IMR-90 (cell line): Measurements from ENCODE around the gene TCP11L1. TPM values are rescaled to one million over a fixed set of nuclear protein-coding genes. Genes with fewer than 3 reads are reported as not detected.
"Not testable (repeated sequence)": the region's sequence is repeated elsewhere in the genome, so short reads cannot be mapped to it uniquely, and the experiment has no call there.

ENCODE experiments used
- ATAC-seq: fragments of 200-7000 bp; cut with Tn5 transposase; 2 replicates; pipeline ENCODE4 v1.9.1; 2020; ENCODE audit warnings: low read depth, mild to moderate bottlenecking, moderate library complexity
- BruUV-seq: library from RNA; stranded (reverse); fragments of 400-500 nt; replicated peaks from 2 replicates; lab custom pipeline; 2021; lab: Mats Ljungman, UMichigan
- CTCF ChIA-PET: fragments of 300-600 bp; formaldehyde crosslinking; extraction: SDS; loops from one replicate; lab custom pipeline; 2021; ENCODE audit warnings: antibody characterized with exemption; lab: Yijun Ruan, JAX
- POLR2A ChIA-PET: fragments of 300-600 bp; sonication (Branson Sonifier 250); formaldehyde crosslinking; loops from one replicate; lab custom pipeline; 2022; ENCODE audit warnings: antibody characterized with exemption; ENCODE audit not compliant: unreplicated experiment; lab: Charles Lee
- DNase-seq: peaks from one replicate; pipeline ENCODE4 v3.0.0; 2013
- H2AFZ ChIP-seq: replicated peaks from 2 replicates; pipeline ENCODE3; 2013; ENCODE audit warnings: low read length, mild to moderate bottlenecking; ENCODE audit not compliant: poor library complexity
- H2AK5ac ChIP-seq: 2 replicates; pipeline ENCODE4 v1.6.1; 2013; ENCODE audit warnings: low read depth, low read length, inconsistent platforms
- H2AK9ac ChIP-seq: replicated peaks from 2 replicates; pipeline ENCODE3; 2013; ENCODE audit warnings: mild to moderate bottlenecking, low read depth, low read length, moderate library complexity; ENCODE audit not compliant: poor library complexity
- H2BK120ac ChIP-seq: 2 replicates; pipeline ENCODE4 v1.6.1; 2013; ENCODE audit warnings: low read depth, low read length, inconsistent platforms
- H2BK15ac ChIP-seq: 3 replicates; pipeline ENCODE4 v1.6.1; 2013; ENCODE audit warnings: low read depth, low read length, inconsistent platforms
- H2BK20ac ChIP-seq: 2 replicates; pipeline ENCODE4 v1.6.1; 2013; ENCODE audit warnings: low read depth, mild to moderate bottlenecking, inconsistent platforms, low read length, moderate library complexity
- H2BK5ac ChIP-seq: 2 replicates; pipeline ENCODE4 v1.6.1; 2013; ENCODE audit warnings: mild to moderate bottlenecking, low read depth, low read length, inconsistent platforms; ENCODE audit not compliant: poor library complexity, severe bottlenecking
- H3K14ac ChIP-seq: replicated peaks from 2 replicates; pipeline ENCODE4 v1.6.1; 2013; ENCODE audit warnings: low read depth, low read length, inconsistent platforms
- H3K18ac ChIP-seq: 2 replicates; pipeline ENCODE4 v1.6.1; 2013; ENCODE audit warnings: low read depth, low read length, control low read depth
- H3K23ac ChIP-seq: 2 replicates; pipeline ENCODE4 v1.6.1; 2013; ENCODE audit warnings: low read depth, low read length, inconsistent platforms
- H3K27ac ChIP-seq: 2 replicates; pipeline ENCODE4 v1.5.1; 2013; ENCODE audit warnings: mild to moderate bottlenecking, control low read depth, low read length; ENCODE audit not compliant: insufficient read depth
- H3K27me3 ChIP-seq: 2 replicates; pipeline ENCODE4 v1.6.1; 2013; ENCODE audit warnings: low read length; ENCODE audit not compliant: control insufficient read depth, insufficient read depth
- H3K36me3 ChIP-seq: 2 replicates; pipeline ENCODE4 v1.6.1; 2013; ENCODE audit warnings: low read length, mixed read lengths; ENCODE audit not compliant: control insufficient read depth, insufficient read depth
- H3K4ac ChIP-seq: 2 replicates; pipeline ENCODE4 v1.6.1; 2013; ENCODE audit warnings: low read depth, low read length, inconsistent platforms
- H3K4me1 ChIP-seq: 2 replicates; pipeline ENCODE4 v1.6.1; 2013; ENCODE audit warnings: low read length, mixed read lengths; ENCODE audit not compliant: control insufficient read depth, insufficient read depth
- H3K4me2 ChIP-seq: 2 replicates; pipeline ENCODE4 v1.6.1; 2013; ENCODE audit warnings: low read depth, mild to moderate bottlenecking, control low read depth, low read length, moderate library complexity
- H3K4me3 ChIP-seq: 2 replicates; pipeline ENCODE4 v1.5.1; 2013; ENCODE audit warnings: low read depth, mild to moderate bottlenecking, control low read depth, low read length, moderate library complexity; ENCODE audit not compliant: insufficient read depth
- H3K56ac ChIP-seq: 2 replicates; pipeline ENCODE4 v1.6.1; 2013; ENCODE audit warnings: low read length, inconsistent platforms; ENCODE audit not compliant: insufficient read depth; ENCODE audit errors: extremely low read depth
- H3K79me1 ChIP-seq, 2 experiments: 2 replicates each; pipeline ENCODE4 v1.6.1; 2013; ENCODE audit warnings: low read length in 2 of 2, inconsistent platforms in 1 of 2, low read depth in 1 of 2
- H3K9ac ChIP-seq: 2 replicates; pipeline ENCODE4 v1.6.1; 2013; ENCODE audit warnings: low read depth, low read length, control low read depth
- H3K9me1 ChIP-seq: 2 replicates; pipeline ENCODE4 v1.6.1; 2013; ENCODE audit warnings: low read length, inconsistent platforms; ENCODE audit not compliant: insufficient read depth
- H3K9me3 ChIP-seq: 2 replicates; pipeline ENCODE4 v1.6.1; 2013; ENCODE audit warnings: low read length; ENCODE audit not compliant: control insufficient read depth, insufficient read depth
- H4K20me1 ChIP-seq: 2 replicates; pipeline ENCODE4 v1.6.1; 2013; ENCODE audit warnings: low read length, inconsistent platforms; ENCODE audit not compliant: insufficient read depth
- H4K5ac ChIP-seq: 2 replicates; pipeline ENCODE4 v1.6.1; 2013; ENCODE audit warnings: mild to moderate bottlenecking, low read depth, low read length, control low read depth
- H4K8ac ChIP-seq, 2 experiments: 2 replicates each; pipeline ENCODE4 v1.6.1; 2013; ENCODE audit warnings: low read depth in 2 of 2, low read length in 2 of 2, control low read depth in 1 of 2, inconsistent platforms in 1 of 2
- H4K91ac ChIP-seq: 2 replicates; pipeline ENCODE4 v1.6.1; 2013; ENCODE audit warnings: low read depth, low read length, inconsistent platforms; ENCODE audit not compliant: insufficient read depth
- WGBS, 2 experiments: methylation state at CpG; one replicate each; pipeline versions ENCODE4 v1.1.5 to v1.1.7; 2013; ENCODE audit warnings: missing lambda C conversion rate in 2 of 2; ENCODE audit not compliant: insufficient read length in 1 of 2; ENCODE audit errors: extremely low coverage in 2 of 2; 5-methylcytosine and 5-hydroxymethylcytosine counted together
- dilution Hi-C: fragments of 300-500 bp; cut with HindIII; formaldehyde crosslinking; loops from one replicate; pipeline ENCODE4 v1.14.3; 2018; ENCODE audit warnings: low sequenced_read_pairs; ENCODE audit not compliant: unreplicated experiment
- in situ Hi-C: fragments of 300-500 bp; cut with MboI; formaldehyde crosslinking; loops from 3 replicates; pipeline ENCODE4 v1.14.3; 2019; ENCODE audit warnings: low sequenced_read_pairs, inconsistent platforms, mixed read lengths
- intact Hi-C: fragments of 100-400 bp; cut with micrococcal nuclease; formaldehyde crosslinking; loops from 2 replicates; pipeline ENCODE4 v1.10.0; 2022
- polyA plus RNA-seq, 3 experiments: library from polyadenylated mRNA; depleted of rRNA; stranded (reverse); fragments of >200 nt; gene quantifications; 2 replicates each; pipeline ENCODE4 v1.2.3, GENCODE V29; 2012; ENCODE audit warnings: low replicate concordance in 1 of 3
- total RNA-seq: library from RNA; depleted of rRNA; stranded (reverse); fragments of >200 nt; gene quantifications from 2 replicates; pipeline ENCODE4 v1.2.3, GENCODE V29; 2012

Gene TCP11L1
- total and polyA plus RNA-seq, 2 of the 4 experiments (the other 2 are of a cell fraction): 13.9 to 17.4 TPM

- H4K8ac ChIP-seq, dilution Hi-C loops, H3K18ac ChIP-seq, H2AFZ ChIP-seq, H4K91ac ChIP-seq, H3K27ac ChIP-seq, H2BK120ac ChIP-seq, intact Hi-C loops, H4K5ac ChIP-seq, POLR2A ChIA-PET, H3K79me1 ChIP-seq, H2AK9ac ChIP-seq, H3K9ac ChIP-seq, H3K36me3 ChIP-seq, H3K14ac ChIP-seq, H2AK5ac ChIP-seq, H3K4me2 ChIP-seq, in situ Hi-C loops, H4K20me1 ChIP-seq, H3K23ac ChIP-seq, DNase-seq, H3K56ac ChIP-seq, H3K4ac ChIP-seq, BruUV-seq, H3K4me3 ChIP-seq, H3K27me3 ChIP-seq, H3K9me1 ChIP-seq, H2BK20ac ChIP-seq, H3K4me1 ChIP-seq, H3K9me3 ChIP-seq, H2BK15ac ChIP-seq, ATAC-seq: not testable (repeated sequence)
- WGBS, 2 experiments: no CpG with 5 or more reads among the region's 6 CpGs
- peak overlapping the region; percentile 11 for H2BK5ac ChIP-seq
- CTCF ChIA-PET: interaction anchor here (1.1 kb wide), 1 partner anchor 36 kb away, joined by 3 read pairs; no protein-coding TSS in a partner anchor
Observed at GRCh38 chr11:33029218-33029617, 10.2 kb upstream of the TCP11L1 start.
